Neural cell (in vitro differentiated cells): ENCODE results near the gene ICA1L. TPM values are rescaled to one million over a fixed set of nuclear protein-coding genes. Genes with fewer than 3 reads are reported as not detected.

Experiments
- H2AFZ ChIP-seq: fragments of 200-600, 300-800 bp; sonication (generic), shearing (Covaris generic); 2 replicates; pipeline ENCODE4 v1.6.0; 2014; ENCODE audit warnings: low read depth, mild to moderate bottlenecking, antibody characterized with exemption, low read length, moderate library complexity
- H3F3A ChIP-seq: fragments of 200-600 bp; shearing (Covaris generic); 2 replicates; pipeline ENCODE4 v1.6.1; 2016; ENCODE audit warnings: mild to moderate bottlenecking, moderate library complexity, mixed read lengths, antibody characterized with exemption, low read length; ENCODE audit not compliant: insufficient read depth, poor library complexity, severe bottlenecking
- H3K27ac ChIP-seq: fragments of 200-600, 300-800 bp; sonication (generic), shearing (Covaris generic); 2 replicates; pipeline ENCODE4 v1.5.1; 2014; ENCODE audit warnings: mild to moderate bottlenecking, low read length, moderate library complexity
- H3K27me3 ChIP-seq: fragments of 300-800, 200-600 bp; sonication (generic), shearing (Covaris generic); 2 replicates; pipeline ENCODE4 v1.6.0; 2014; ENCODE audit warnings: mild to moderate bottlenecking, low read depth, low read length, moderate library complexity; ENCODE audit not compliant: insufficient read depth
- H3K36me3 ChIP-seq: fragments of 300-800, 200-600 bp; sonication (generic), shearing (Covaris generic); 2 replicates; pipeline ENCODE4 v1.5.1; 2014; ENCODE audit warnings: mild to moderate bottlenecking, antibody characterized with exemption, low read length, moderate library complexity; ENCODE audit not compliant: insufficient read depth
- H3K4me2 ChIP-seq: fragments of 300-800, 200-600 bp; sonication (generic), shearing (Covaris generic); 2 replicates; pipeline ENCODE4 v1.6.0; 2014; ENCODE audit warnings: mild to moderate bottlenecking, low read length
- H3K4me3 ChIP-seq: fragments of 300-800, 200-600 bp; sonication (generic), shearing (Covaris generic); 2 replicates; pipeline ENCODE4 v1.5.1; 2014; ENCODE audit warnings: mild to moderate bottlenecking, low read length, moderate library complexity
- H3K79me2 ChIP-seq: fragments of 200-600 bp; shearing (Covaris generic); replicated peaks from 2 replicates; pipeline ENCODE4 v1.6.0; 2014; ENCODE audit warnings: mild to moderate bottlenecking, low read length, moderate library complexity; ENCODE audit not compliant: insufficient read depth
- H3K9ac ChIP-seq: fragments of 300-800, 200-600 bp; sonication (generic), shearing (Covaris generic); 2 replicates; pipeline ENCODE4 v1.6.1; 2016; ENCODE audit warnings: mild to moderate bottlenecking, low read length, mixed read lengths
- H3K9me2 ChIP-seq: fragments of 200-600 bp; shearing (Covaris generic); 2 replicates; pipeline ENCODE4 v1.6.1; 2016; ENCODE audit warnings: mild to moderate bottlenecking, low read length, mixed read lengths; ENCODE audit not compliant: insufficient read depth
- H3K9me3 ChIP-seq: fragments of 200-600, 300-800 bp; sonication (generic), shearing (Covaris generic); 2 replicates; pipeline ENCODE4 v1.6.1; 2016; ENCODE audit warnings: mild to moderate bottlenecking, mixed run types, low read length, moderate library complexity, mixed read lengths
- H4K20me1 ChIP-seq: fragments of 200-600 bp; shearing (Covaris generic); 2 replicates; pipeline ENCODE4 v1.6.1; 2016; ENCODE audit warnings: mild to moderate bottlenecking, mixed run types; ENCODE audit not compliant: insufficient read depth
- EP300 ChIP-seq: fragments of 450-650 bp; conservative IDR thresholded peaks from 2 replicates; pipeline ENCODE4 v1.6.1; 2014; ENCODE audit warnings: antibody characterized with exemption, mild to moderate bottlenecking, moderate library complexity; ENCODE audit not compliant: poor library complexity, severe bottlenecking
- EZH2 ChIP-seq: fragments of 200-600, 300-800 bp; shearing (Covaris generic), sonication (generic); IDR thresholded peaks from 2 replicates; pipeline ENCODE4 v1.6.1; 2014; ENCODE audit warnings: antibody characterized with exemption, low read length, borderline replicate concordance, mild to moderate bottlenecking; ENCODE audit not compliant: insufficient read depth, poor library complexity, severe bottlenecking
- MXI1 ChIP-seq: fragments of 450-650 bp; conservative IDR thresholded peaks from 2 replicates; pipeline ENCODE4 v1.6.1; 2014; ENCODE audit warnings: antibody characterized with exemption, mild to moderate bottlenecking; ENCODE audit not compliant: poor library complexity, severe bottlenecking
- POLR2AphosphoS5 ChIP-seq: IDR thresholded peaks from 2 replicates; pipeline ENCODE4 v1.6.1; 2012
- RAD21 ChIP-seq: fragments of 450-650 bp; conservative IDR thresholded peaks from 2 replicates; pipeline ENCODE4 v1.6.1; 2014; ENCODE audit warnings: antibody characterized with exemption, mild to moderate bottlenecking, moderate library complexity
- REST ChIP-seq: IDR thresholded peaks from 2 replicates; pipeline ENCODE4 v1.6.1; 2012; ENCODE audit warnings: borderline replicate concordance
- SMC3 ChIP-seq: fragments of 450-650 bp; conservative IDR thresholded peaks from 2 replicates; pipeline ENCODE4 v1.6.1; 2014; ENCODE audit warnings: antibody characterized with exemption, mild to moderate bottlenecking, moderate library complexity; ENCODE audit not compliant: poor library complexity
- TAF1 ChIP-seq: IDR thresholded peaks from 2 replicates; pipeline ENCODE4 v1.6.1; 2012; ENCODE audit warnings: low read depth
- polyA plus RNA-seq: library from polyadenylated mRNA; depleted of rRNA; stranded (reverse); fragments of >200 nt; gene quantifications from 2 replicates; pipeline ENCODE4 v1.2.3, GENCODE V29; 2014
- TF ChIP-seq, protein P1 (sequence below): fragments of 450-650 bp; IDR thresholded peaks from 2 replicates; pipeline ENCODE4 v1.5.1; 2014; ENCODE audit warnings: antibody characterized with exemption, mild to moderate bottlenecking, moderate library complexity; ENCODE audit not compliant: poor library complexity, severe bottlenecking

The ICA1L gene
- polyA plus RNA-seq, 1 donor from 2014 or later, result 61.4 TPM

- no peak overlapping the region for H3K27ac ChIP-seq
- peaks cover 19% of the 10 kb centered on the region for H3K36me3 ChIP-seq
- H4K20me1 ChIP-seq, result peaks cover 6% of the 10 kb centered on the region
- no peak overlapping the region for H3K4me2 ChIP-seq
- no peaks in the 10 kb centered on the region for H3F3A ChIP-seq
- H3K4me3 ChIP-seq, result no peak overlapping the region
- no peak overlapping the region for H3K9ac ChIP-seq
- no peaks in the 10 kb centered on the region for H3K27me3 ChIP-seq
- no peaks in the 10 kb centered on the region for H3K9me2 ChIP-seq
- H3K9me3 ChIP-seq, result no peaks in the 10 kb centered on the region
- no peaks in the 10 kb centered on the region for H3K79me2 ChIP-seq
- no peak overlapping the region for H2AFZ ChIP-seq
- TF ChIP-seq MXI1, result no peak
- no peak for TF ChIP-seq EZH2
- TF ChIP-seq POLR2AphosphoS5, result no peak
- TF ChIP-seq SMC3, result no peak
- TF ChIP-seq REST, result no peak
- no peak for TF ChIP-seq EP300
- TF ChIP-seq TAF1, result no peak
- TF ChIP-seq, protein P1, sequence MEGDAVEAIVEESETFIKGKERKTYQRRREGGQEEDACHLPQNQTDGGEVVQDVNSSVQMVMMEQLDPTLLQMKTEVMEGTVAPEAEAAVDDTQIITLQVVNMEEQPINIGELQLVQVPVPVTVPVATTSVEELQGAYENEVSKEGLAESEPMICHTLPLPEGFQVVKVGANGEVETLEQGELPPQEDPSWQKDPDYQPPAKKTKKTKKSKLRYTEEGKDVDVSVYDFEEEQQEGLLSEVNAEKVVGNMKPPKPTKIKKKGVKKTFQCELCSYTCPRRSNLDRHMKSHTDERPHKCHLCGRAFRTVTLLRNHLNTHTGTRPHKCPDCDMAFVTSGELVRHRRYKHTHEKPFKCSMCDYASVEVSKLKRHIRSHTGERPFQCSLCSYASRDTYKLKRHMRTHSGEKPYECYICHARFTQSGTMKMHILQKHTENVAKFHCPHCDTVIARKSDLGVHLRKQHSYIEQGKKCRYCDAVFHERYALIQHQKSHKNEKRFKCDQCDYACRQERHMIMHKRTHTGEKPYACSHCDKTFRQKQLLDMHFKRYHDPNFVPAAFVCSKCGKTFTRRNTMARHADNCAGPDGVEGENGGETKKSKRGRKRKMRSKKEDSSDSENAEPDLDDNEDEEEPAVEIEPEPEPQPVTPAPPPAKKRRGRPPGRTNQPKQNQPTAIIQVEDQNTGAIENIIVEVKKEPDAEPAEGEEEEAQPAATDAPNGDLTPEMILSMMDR, result no peak
- no peak for TF ChIP-seq RAD21
Observed at GRCh38 chr2:202780514-202781021, 91.0 kb downstream of the ICA1L start.

GRCh38 chr2:202778217-202778616 lies 93.3 kb downstream of the ICA1L start:
- Histone ChIP-seq H3K9ac (no peak overlapping the region), H3K9me3 (no peaks in the 10 kb centered on the region), H3K4me3 (no peak overlapping the region), H3K27ac (no peak overlapping the region), H3K79me2 (no peaks in the 10 kb centered on the region), H3K9me2 (no peaks in the 10 kb centered on the region), H4K20me1 (peaks cover 6% of the 10 kb centered on the region), H3F3A (no peaks in the 10 kb centered on the region), H3K27me3 (no peaks in the 10 kb centered on the region), H2AFZ (no peak overlapping the region), H3K4me2 (no peak overlapping the region), H3K36me3 (peaks cover 23% of the 10 kb centered on the region)
- TF ChIP-seq SMC3 (no peak), REST (no peak)
- TF ChIP-seq, protein P1, result no peak
